Bronchial epithelial cell (primary cell): ENCODE results near the gene PRRG4. TPM values are rescaled to one million over a fixed set of nuclear protein-coding genes. Genes with fewer than 3 reads are reported as not detected.
"Not testable (repeated sequence)": the region's sequence is repeated elsewhere in the genome, so short reads cannot be mapped to it uniquely, and the experiment has no call there.

Source experiments
- DNase-seq: peaks from one replicate; pipeline ENCODE4 v3.0.0-alpha.2; 2010; ENCODE audit warnings: low read depth
- FAIRE-seq: peaks from 2 replicates; lab custom pipeline; 2011; peaks lifted over from hg19 to GRCh38; lab: Jason Lieb, UNC
- H3K27me3 ChIP-seq: 2 replicates; pipeline ENCODE4 v1.5.1; 2011; ENCODE audit warnings: low read length; ENCODE audit not compliant: control insufficient read depth, insufficient read depth
- H3K36me3 ChIP-seq: 2 replicates; pipeline ENCODE4 v1.5.1; 2011; ENCODE audit warnings: low read length; ENCODE audit not compliant: control insufficient read depth, insufficient read depth
- H3K4me3 ChIP-seq: 2 replicates; pipeline ENCODE4 v1.5.1; 2011; ENCODE audit warnings: mild to moderate bottlenecking, low read depth, low read length, control low read depth
- CTCF ChIP-seq: IDR thresholded peaks from 2 replicates; pipeline ENCODE4 v1.5.1; 2011; ENCODE audit warnings: mild to moderate bottlenecking, moderate library complexity, low read length, control low read depth, inconsistent platforms; ENCODE audit not compliant: insufficient read depth, severe bottlenecking
- total RNA-seq: library from RNA; depleted of rRNA; stranded (reverse); fragments of >200 nt; gene quantifications from 2 replicates; pipeline ENCODE4 v1.2.1, GENCODE V29; 2014

PRRG4 gene
- total RNA-seq, 1 donor from 2014 or later: 3.7 TPM

DNA sequence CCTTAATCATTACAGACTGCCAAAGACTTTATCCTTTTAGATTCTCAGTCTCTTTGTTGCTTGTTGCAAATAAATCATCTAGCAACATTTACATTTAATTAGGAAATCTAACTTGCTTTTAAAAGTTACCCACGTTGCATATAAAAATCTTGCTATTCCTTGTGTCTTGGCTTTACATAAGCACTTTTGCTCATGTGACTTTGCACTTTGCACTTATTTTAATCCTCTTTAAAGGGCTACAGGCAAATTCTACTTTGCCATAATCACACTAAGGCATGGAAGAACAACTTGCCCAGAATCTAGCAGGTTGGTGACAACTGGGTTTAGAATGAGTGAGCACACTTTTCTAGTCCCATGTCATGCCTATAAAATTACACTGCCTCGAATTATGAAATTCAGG, 25.9 kb downstream of the PRRG4 start:
- FAIRE-seq: no peak

GRCh38 chr11:32858731-32859130, 29.0 kb downstream of the PRRG4 start:
- Histone ChIP-seq H3K36me3 (peaks cover 1% of the 10 kb centered on the region), H3K27me3 (no peaks in the 10 kb centered on the region), H3K4me3 (no peak overlapping the region)
- no peak for TF ChIP-seq CTCF
- FAIRE-seq (no peak), DNase-seq (no peak)

More for the DNA sequence above, 25.9 kb downstream of the PRRG4 start:
- no peak for DNase-seq
- Histone ChIP-seq H3K36me3 (peaks cover 1% of the 10 kb centered on the region), H3K27me3 (no peaks in the 10 kb centered on the region), H3K4me3 (no peak overlapping the region)
- no peak for TF ChIP-seq CTCF

DNA sequence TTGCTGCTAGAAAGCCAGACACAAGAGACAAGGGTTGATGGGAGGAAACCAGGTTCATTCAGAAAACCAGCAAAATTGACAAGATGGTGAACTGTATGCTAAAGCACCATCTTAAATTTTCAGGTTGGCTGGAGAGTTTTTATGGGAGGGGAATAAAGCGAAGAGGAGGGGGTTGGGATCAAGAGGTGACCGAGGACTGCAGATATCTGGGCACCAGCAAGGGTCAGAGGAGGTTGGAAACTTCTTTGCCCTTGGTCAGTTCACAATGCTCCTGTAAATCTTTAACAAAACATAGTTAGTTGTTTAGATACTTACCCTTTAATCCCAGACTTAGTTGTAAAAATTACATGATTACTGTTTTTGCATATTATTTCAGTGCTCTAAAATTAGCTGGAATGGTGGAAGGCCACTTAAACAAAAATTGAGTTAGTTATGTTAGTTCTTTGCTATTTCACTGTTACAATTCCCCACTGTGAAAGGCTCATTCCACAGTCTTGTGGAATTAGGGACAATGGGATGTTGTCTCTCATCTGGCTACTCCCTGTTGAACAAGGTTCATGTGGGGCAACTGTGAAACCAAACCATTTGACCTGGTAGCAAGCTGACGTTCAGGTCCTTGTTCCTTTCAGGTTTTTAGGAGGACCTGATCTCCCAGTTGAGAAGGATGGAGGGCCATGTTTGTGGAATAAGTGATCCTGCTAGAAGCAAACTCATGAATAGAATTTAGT, 32.3 kb downstream of the PRRG4 start:
- FAIRE-seq (no peak), DNase-seq (no peak)
- H3K4me3 ChIP-seq: no peak overlapping the region
- no peaks in the 10 kb centered on the region for H3K36me3 ChIP-seq
- H3K27me3 ChIP-seq: no peaks in the 10 kb centered on the region
- TF ChIP-seq CTCF: no peak

GRCh38 chr11:32864555-32864954, 34.8 kb downstream of the PRRG4 start:
- TF ChIP-seq CTCF: no peak
- no peaks in the 10 kb centered on the region for H3K36me3 ChIP-seq
- FAIRE-seq (no peak), DNase-seq (no peak)
- no peak overlapping the region for H3K4me3 ChIP-seq
- no peaks in the 10 kb centered on the region for H3K27me3 ChIP-seq

DNA sequence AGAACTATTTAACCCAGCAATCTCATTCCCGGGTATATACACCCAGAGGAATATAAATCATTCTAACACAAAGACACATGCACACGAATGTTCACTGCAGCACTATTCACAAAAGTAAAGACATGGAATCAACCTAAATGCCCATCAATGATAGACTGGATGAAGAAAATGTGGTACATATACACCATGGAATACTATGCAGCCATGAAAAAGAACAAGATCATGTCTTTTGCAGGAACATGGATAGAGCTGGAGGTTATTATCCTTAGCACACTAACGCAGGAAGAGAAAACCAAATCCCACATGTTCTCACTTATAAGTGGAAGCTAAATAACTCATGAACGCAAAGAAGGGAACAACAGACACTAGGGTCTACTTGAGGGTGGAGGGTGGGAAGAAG, 39.0 kb downstream of the PRRG4 start:
- not testable (repeated sequence) for H3K27me3 ChIP-seq, H3K36me3 ChIP-seq, H3K4me3 ChIP-seq, FAIRE-seq, DNase-seq

GRCh38 chr11:32870676-32871075, 40.9 kb downstream of the PRRG4 start:
- Histone ChIP-seq H3K36me3 (no peaks in the 10 kb centered on the region), H3K4me3 (no peak overlapping the region), H3K27me3 (no peaks in the 10 kb centered on the region)
- TF ChIP-seq CTCF: no peak
- no peak for DNase-seq
- no peak for FAIRE-seq
